ENCODE data around the gene AMMECR1L. TPM values are rescaled to one million over a fixed set of nuclear protein-coding genes. Genes with fewer than 3 reads are reported as not detected.
"Not testable (repeated sequence)": the region's sequence is repeated elsewhere in the genome, so short reads cannot be mapped to it uniquely, and the experiment has no call there.

Gene AMMECR1L
- total RNA-seq, 2 experiments from 2014 or later, result 22.1 to 22.6 TPM

DNA sequence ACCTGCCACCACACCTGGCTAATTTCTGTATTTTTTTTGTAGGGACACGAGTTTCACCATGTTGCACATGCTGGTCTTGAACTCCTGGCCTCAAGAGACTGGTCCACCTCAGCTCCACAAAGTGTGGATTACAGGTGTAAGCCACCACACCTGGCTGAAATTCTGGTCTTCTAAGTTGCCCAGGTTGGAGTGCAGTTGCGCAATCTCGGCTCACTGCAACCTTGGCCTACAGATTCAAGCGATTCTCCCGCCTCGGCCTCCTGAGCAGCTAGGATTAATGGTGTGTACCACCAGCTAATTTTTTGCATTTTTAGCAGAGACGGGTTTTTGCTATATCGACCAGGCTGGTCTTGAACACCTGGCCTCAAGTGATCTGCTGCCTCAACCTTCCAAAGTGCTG is 33.4 kb downstream of the AMMECR1L start:
- CTCF ChIA-PET, result no interaction called here

DNA sequence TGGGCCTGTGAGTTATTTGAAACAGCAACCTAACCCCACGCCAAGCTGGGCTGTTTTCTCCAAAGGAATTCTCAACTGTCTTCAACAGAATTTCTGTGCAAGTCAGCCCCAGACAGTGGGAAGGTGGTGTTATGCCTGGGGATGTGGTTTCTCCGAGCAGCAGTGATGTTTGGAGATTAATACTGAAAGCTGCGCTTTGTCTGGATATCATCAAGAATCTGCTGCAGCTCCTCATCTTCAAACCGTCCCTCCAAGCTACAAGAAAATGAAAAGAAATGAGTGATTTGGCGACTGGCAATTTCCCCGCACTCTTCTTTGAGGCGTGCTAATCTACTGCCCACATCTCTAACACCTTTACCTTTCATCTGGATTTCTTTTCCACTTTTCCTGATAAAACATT is 37.8 kb downstream of the AMMECR1L start:
- CTCF ChIA-PET, result no interaction called here
- POLR2A ChIA-PET, result no interaction called here

More for the DNA sequence above, 33.4 kb downstream of the AMMECR1L start:
- POLR2A ChIA-PET, result no interaction called here

- ChIA-PET POLR2A (no interaction called here), CTCF (no interaction called here)
Measured at GRCh38 chr2:127844973-127845372, 40.8 kb downstream of the AMMECR1L start.

- ChIA-PET CTCF (interaction anchor here (0.6 kb wide), 1 partner anchor 91 kb away, joined by 3 read pairs; no protein-coding TSS in a partner anchor), POLR2A (no interaction called here)
Measured at GRCh38 chr2:127843677-127844076, 42.1 kb downstream of the AMMECR1L start.

- ChIA-PET CTCF (interaction anchor here (1.4 kb wide), 1 partner anchor 12 kb away, joined by 4 read pairs; no protein-coding TSS in a partner anchor), POLR2A (interaction anchor here (0.7 kb wide), 1 partner anchor 35 kb away, joined by 3 read pairs; no protein-coding TSS in a partner anchor)
Measured at GRCh38 chr2:127841466-127842178, 44.1 kb downstream of the AMMECR1L start.

DNA sequence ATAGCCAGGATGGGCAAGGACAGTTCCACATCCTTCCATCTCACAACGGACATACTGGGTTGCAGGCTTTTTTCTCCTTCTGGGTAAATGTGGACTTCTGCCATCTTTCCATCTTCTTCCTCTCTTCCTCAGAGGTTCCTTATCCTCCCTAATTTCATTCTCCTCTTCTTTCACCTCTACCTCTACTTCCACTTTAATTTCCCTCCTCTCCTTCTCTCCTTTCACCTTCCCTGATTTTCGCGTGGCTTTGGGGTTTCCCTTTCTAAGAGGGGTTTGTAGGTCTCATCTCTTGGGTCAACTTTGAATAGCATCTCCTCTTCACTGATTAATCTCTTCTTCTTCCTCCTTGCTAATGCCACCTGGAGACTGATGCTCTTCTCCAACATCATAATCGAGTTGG is 44.9 kb downstream of the AMMECR1L start:
- CTCF ChIA-PET, result no interaction called here
- POLR2A ChIA-PET, result no interaction called here

DNA sequence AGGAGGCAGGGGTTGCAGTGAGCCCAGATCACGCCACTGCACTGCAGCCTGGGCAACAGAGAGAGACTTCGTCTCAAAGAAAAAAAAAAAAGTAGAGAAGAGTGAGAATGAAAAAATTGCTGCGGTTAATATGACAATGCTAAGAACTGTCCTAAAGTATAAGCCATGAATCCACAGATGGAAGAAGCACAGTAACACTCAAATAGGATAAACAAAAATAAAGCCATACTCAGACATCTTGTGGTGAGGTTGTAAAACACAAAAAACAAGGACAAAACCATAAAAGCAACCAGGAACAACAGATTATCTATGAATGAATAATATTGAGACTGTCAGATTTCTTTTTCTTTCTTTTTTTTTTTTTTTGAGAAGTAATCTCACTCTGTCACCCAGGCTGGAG is 50.8 kb downstream of the AMMECR1L start:
- ChIA-PET CTCF (no interaction called here), POLR2A (no interaction called here)

GRCh38 chr2:127829845-127830246 is 55.9 kb downstream of the AMMECR1L start:
- ChIA-PET POLR2A (interaction anchor here (1.1 kb wide), 1 partner anchor 21 kb away, joined by 4 read pairs; no protein-coding TSS in a partner anchor), CTCF (no interaction called here)

GRCh38 chr2:127826708-127827107 is 59.0 kb downstream of the AMMECR1L start:
- POLR2A ChIA-PET, CTCF ChIA-PET: not testable (repeated sequence)

GRCh38 chr2:127826047-127826446 is 59.7 kb downstream of the AMMECR1L start:
- CTCF ChIA-PET, result no interaction called here
- POLR2A ChIA-PET, result no interaction called here

DNA sequence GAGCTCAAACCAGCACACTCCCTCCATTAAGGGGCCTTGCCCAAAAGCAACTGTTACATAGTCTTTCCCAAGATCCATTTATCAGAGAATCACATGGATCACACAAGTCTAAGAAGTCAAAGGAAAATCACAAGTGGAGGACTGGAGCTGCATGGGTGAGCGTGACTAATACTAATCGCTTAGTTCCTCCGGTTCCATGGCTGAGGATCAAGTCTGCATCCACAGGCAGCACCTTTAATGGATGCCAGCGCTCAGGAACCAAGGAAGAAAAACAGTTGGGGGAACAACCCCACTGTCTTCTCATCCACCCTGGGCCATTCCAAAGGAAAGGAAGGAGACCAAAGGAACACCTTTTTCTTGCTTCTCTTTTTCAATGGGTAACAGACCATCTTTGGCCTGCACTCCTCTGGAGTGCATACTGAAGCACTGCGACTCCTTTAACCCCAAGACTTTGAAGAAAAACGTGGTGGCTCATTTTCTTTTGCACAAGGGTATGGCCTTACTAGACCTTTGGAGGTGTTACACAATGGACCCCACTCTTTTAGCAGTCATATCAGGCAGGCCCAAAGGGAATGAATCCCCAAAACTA is 65.6 kb downstream of the AMMECR1L start:
- CTCF ChIA-PET, result no interaction called here
- POLR2A ChIA-PET, result interaction anchor here (0.5 kb wide), 1 partner anchor 201 kb away, joined by 7 read pairs; no protein-coding TSS in a partner anchor

DNA sequence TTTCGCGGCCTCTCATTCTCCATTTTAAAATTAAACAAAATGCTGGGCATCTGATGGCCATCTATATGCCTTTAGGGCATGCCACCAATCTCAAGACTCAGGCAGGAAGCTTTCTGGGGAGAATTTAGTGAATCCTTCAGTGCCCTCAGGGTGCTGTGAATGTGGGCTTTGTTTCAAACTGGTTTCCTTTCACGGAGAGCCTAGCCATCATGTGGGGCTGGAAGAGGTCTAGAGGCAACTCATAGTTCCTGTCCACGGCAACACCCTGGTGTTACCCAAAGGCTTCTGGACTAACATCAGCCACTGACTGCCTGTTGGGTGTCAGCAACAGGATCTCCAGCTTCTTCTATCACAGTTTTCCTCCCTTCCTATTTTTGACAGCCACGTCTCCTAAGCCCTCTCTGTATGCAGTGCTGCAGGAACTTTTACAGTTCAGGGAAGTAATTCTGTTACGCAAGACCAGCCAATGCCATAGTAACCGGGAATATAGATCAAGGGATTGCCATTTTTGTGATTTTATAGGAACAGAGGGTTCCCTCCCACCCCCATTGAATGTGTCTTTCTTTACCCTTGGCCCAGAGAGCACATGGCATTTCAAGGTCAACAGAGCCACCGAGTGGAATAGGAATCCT is 66.8 kb downstream of the AMMECR1L start:
- POLR2A ChIA-PET, result no interaction called here
- CTCF ChIA-PET, result no interaction called here

DNA sequence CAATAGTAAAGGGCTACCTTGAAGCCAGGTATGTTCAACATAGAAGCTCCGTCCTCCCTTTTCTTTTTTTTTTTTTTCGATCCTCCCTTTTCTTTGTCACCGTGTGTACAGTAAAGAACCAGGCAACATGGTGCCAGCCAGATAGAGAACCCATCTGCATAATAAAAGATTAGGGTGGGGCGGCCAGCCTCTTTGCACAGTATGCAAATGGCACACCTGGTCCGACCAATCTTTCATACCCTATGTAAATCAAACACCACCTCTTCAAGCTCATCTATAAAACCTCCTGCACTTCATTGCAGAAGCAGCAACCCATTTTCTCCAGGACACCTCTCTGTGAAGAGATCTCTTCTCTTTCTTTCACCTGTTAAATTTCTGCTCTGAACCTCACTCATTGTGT is 67.5 kb downstream of the AMMECR1L start:
- POLR2A ChIA-PET, result no interaction called here
- CTCF ChIA-PET, result no interaction called here

- ChIA-PET CTCF (no interaction called here), POLR2A (interaction anchor here (0.6 kb wide), 1 partner anchor 45 kb away, joined by 4 read pairs; no protein-coding TSS in a partner anchor)
Measured at GRCh38 chr2:127814677-127815076, 71.1 kb downstream of the AMMECR1L start.

GRCh38 chr2:127812441-127812840 is 73.3 kb downstream of the AMMECR1L start:
- CTCF ChIA-PET, result interaction anchor here (1.2 kb wide), 1 partner anchor 19 kb away, joined by 3 read pairs; no protein-coding TSS in a partner anchor
- POLR2A ChIA-PET, result not testable (repeated sequence)

Other genes with a start within 250 kb of the AMMECR1L start
- gene GPR17, start 239.8 kb downstream of the AMMECR1L start, total RNA-seq, result not detected
- 1 to 10 TPM; 7.6 to 8.3 TPM for gene LIMS2, start 210.4 kb downstream of the AMMECR1L start, total RNA-seq
- gene SFT2D3, start 184.5 kb downstream of the AMMECR1L start, total RNA-seq, result 1 to 10 TPM; 3.5 TPM
- gene WDR33, start 74.8 kb downstream of the AMMECR1L start, total RNA-seq, result 10 to 100 TPM; 75.5 to 80.3 TPM
- 10 to 100 TPM; 93.7 to 95.9 TPM for gene POLR2D, start 27.8 kb downstream of the AMMECR1L start, total RNA-seq
- 10 to 100 TPM; 22.5 to 22.9 TPM for gene SAP130, start 142.1 kb upstream of the AMMECR1L start, total RNA-seq
- 10 to 100 TPM; 54.1 to 55.6 TPM for gene UGGT1, start 205.2 kb upstream of the AMMECR1L start, total RNA-seq